K562 (cell line): Measurements from ENCODE around the gene MFAP1. TPM values are rescaled to one million over a fixed set of nuclear protein-coding genes. Genes with fewer than 3 reads are reported as not detected.

ENCODE experiments used
- ATF3 ChIP-seq, 2 experiments: fragments of 450-650 bp in 1 of 2; sonication (generic) in 1 of 2; formaldehyde crosslinking in 1 of 2; IDR thresholded peaks in 1 of 2; conservative IDR thresholded peaks in 1 of 2; 2 replicates each; pipeline versions ENCODE4 v1.6.1 to v1.8.1; 2016 to 2023; ENCODE audit warnings: mild to moderate bottlenecking in 2 of 2, moderate library complexity in 2 of 2, inconsistent platforms in 1 of 2, missing genetic modification reagents in 1 of 2
- BHLHE40 ChIP-seq: IDR thresholded peaks from 2 replicates; pipeline ENCODE4 v1.6.1; 2011; ENCODE audit warnings: low read length, improper control_type of control experiment
- BRF1 ChIP-seq: IDR thresholded peaks from 3 replicates; pipeline ENCODE4 v1.6.1; 2011; ENCODE audit warnings: borderline replicate concordance, mild to moderate bottlenecking; ENCODE audit not compliant: insufficient read length; ENCODE audit errors: extremely low read depth
- CHAMP1 ChIP-seq: fragments of 450-650 bp; IDR thresholded peaks from 2 replicates; pipeline ENCODE4 v1.6.1; 2016; ENCODE audit warnings: mild to moderate bottlenecking
- CHCHD3 ChIP-seq: fragments of 250-450 bp; sonication (Bioruptor Pico); IDR thresholded peaks from 2 replicates; pipeline ENCODE4 v2.1.2; 2022; ENCODE audit warnings: mild to moderate bottlenecking
- CREB3 ChIP-seq: fragments of 450-650 bp; conservative IDR thresholded peaks from 2 replicates; pipeline ENCODE4 v1.6.1; 2016; ENCODE audit warnings: missing genetic modification characterization, low read depth, mild to moderate bottlenecking, missing compliant biosample characterization, moderate library complexity
- FOXO4 ChIP-seq: fragments of 450-650 bp; formaldehyde crosslinking; IDR thresholded peaks from 2 replicates; pipeline ENCODE4 v1.4.0; 2020; ENCODE audit warnings: mild to moderate bottlenecking, moderate library complexity
- HMG20A ChIP-seq: fragments of 450-650 bp; formaldehyde crosslinking; conservative IDR thresholded peaks from 2 replicates; pipeline ENCODE4 v1.4.0; 2020; ENCODE audit warnings: mild to moderate bottlenecking, mixed read lengths
- MAFF ChIP-seq: IDR thresholded peaks from 2 replicates; pipeline ENCODE4 v1.6.1; 2012; ENCODE audit warnings: low read length, improper control_type of control experiment
- MCM3 ChIP-seq: fragments of 450-650 bp; IDR thresholded peaks from 2 replicates; pipeline ENCODE4 v1.6.1; 2016
- PHB2 ChIP-seq: fragments of 450-650 bp; IDR thresholded peaks from 2 replicates; pipeline ENCODE4 v1.6.1; 2017; ENCODE audit warnings: low read depth
- SIN3B ChIP-seq: fragments of 450-650 bp; IDR thresholded peaks from 2 replicates; pipeline ENCODE4 v1.6.1; 2017; ENCODE audit warnings: low read depth, mild to moderate bottlenecking, moderate library complexity
- SREBF1 ChIP-seq: fragments of 150-350 bp; IDR thresholded peaks from 2 replicates; pipeline ENCODE4 v1.6.1; 2014; ENCODE audit warnings: antibody characterized with exemption, low read depth, low read length, borderline replicate concordance
- TAF7 ChIP-seq: fragments of 450-650 bp; IDR thresholded peaks from 2 replicates; pipeline ENCODE4 v1.6.1; 2016; ENCODE audit warnings: missing genetic modification characterization, missing compliant biosample characterization
- TCF7L2 ChIP-seq: fragments of 150-350 bp; IDR thresholded peaks from 2 replicates; pipeline ENCODE4 v1.6.1; 2016; ENCODE audit warnings: low read depth, mild to moderate bottlenecking, low read length, moderate library complexity
- USF2 ChIP-seq: sonication (generic); formaldehyde crosslinking; IDR thresholded peaks from 2 replicates; pipeline ENCODE4 v1.5.0; 2020; ENCODE audit warnings: missing genetic modification reagents
- ZBTB49 ChIP-seq: sonication (generic); formaldehyde crosslinking; IDR thresholded peaks from 2 replicates; pipeline ENCODE4 v1.8.0; 2022; ENCODE audit warnings: missing genetic modification reagents, mild to moderate bottlenecking, borderline replicate concordance
- ZNF707 ChIP-seq: fragments of 250-450 bp; sonication (Bioruptor Pico); conservative IDR thresholded peaks from 2 replicates; pipeline ENCODE4 v1.8.0; 2022; ENCODE audit warnings: inconsistent platforms, mild to moderate bottlenecking, moderate library complexity
- polyA plus RNA-seq, 8 experiments: library from polyadenylated mRNA; depleted of rRNA in 4 of 8; stranded (reverse) in 5 of 8; unstranded in 3 of 8; fragments of >200 nt; fragmentation: Nextera tagmentation in 2 of 8; fragmentation: Illumina TruSeq in 1 of 8; extraction: Ambion mirVana in 2 of 8; extraction: Trizol in 1 of 8; gene quantifications; 2 replicates each; pipeline versions ENCODE4 v1.2.1 to v1.2.3, GENCODE V29; 2011 to 2014; ENCODE audit warnings: inconsistent platforms in 1 of 8, missing spikeins in 1 of 8
- total RNA-seq, 7 experiments: library from RNA; depleted of rRNA in 6 of 7; stranded (reverse); fragments of >200 nt in 6 of 7; fragmentation: Illumina TruSeq in 2 of 7; extraction: Trizol in 2 of 7; gene quantifications; 2 replicates each; pipeline versions ENCODE4 v1.2.1 to v1.2.3, GENCODE V29; 2011 to 2021; ENCODE audit warnings: low replicate concordance in 1 of 7

MFAP1 gene
- total and polyA plus RNA-seq, 9 of the 15 experiments (the other 6 are each of a cell fraction or from before 2014, with no cell fraction given), result 34.9 to 64.1 (median 48.2) TPM

- TF ChIP-seq ZBTB49 (no peak), FOXO4 (CRISPR knock-in tag) (no peak), HMG20A (CRISPR knock-in tag) (no peak), ZNF707 (CRISPR knock-in tag) (no peak), MAFF (no peak), PHB2 (no peak), ATF3 (IDR thresholded peaks at IDR 0.05) (no peak), ATF3 (CRISPR knock-in tag; conservative IDR thresholded peaks at IDR 0.05) (no peak), TCF7L2 (no peak), CHAMP1 (no peak), BHLHE40 (peak; percentile 20; the same call in 1 of the 2 replicates), TAF7 (tag) (peak; percentile 84), CREB3 (no peak), MCM3 (no peak), SREBF1 (no peak), SIN3B (peak; percentile 75; the same call in 1 of the 2 replicates), BRF1 (no peak), CHCHD3 (CRISPR knock-in tag) (no peak), USF2 (CRISPR knock-in tag) (no peak)
Measured at GRCh38 chr15:43800286-43801141, 24.0 kb downstream of the MFAP1 start, which contains the start of gene HYPK (continued).
